GM13977 (cell line): ENCODE results near the gene AP2B1.

Experiments used
- DNase-seq: peaks from one replicate; pipeline ENCODE4 v3.0.0; 2012; ENCODE audit warnings: low spot score
- CTCF ChIP-seq: IDR thresholded peaks from 2 replicates; pipeline ENCODE4 v1.5.1; 2012; ENCODE audit warnings: mild to moderate bottlenecking, control low read depth; ENCODE audit not compliant: insufficient read depth; ENCODE audit errors: extremely low read depth, missing control alignments
- in situ Hi-C: fragments of 300-500 bp; cut with MboI; formaldehyde crosslinking; loops from one replicate; pipeline ENCODE4 v1.12.0; 2022; ENCODE audit warnings: low sequenced_read_pairs, low pct_unique_long_range_greater_than_20kb, mixed read lengths, inconsistent platforms; ENCODE audit not compliant: unreplicated experiment

The AP2B1 gene

GRCh38 chr17:35665662-35666061, 78.5 kb downstream of the AP2B1 start:
- in situ Hi-C loops = no loop called here
- no peak for DNase-seq
- TF ChIP-seq CTCF = no peak

- TF ChIP-seq CTCF = no peak
- no peak for DNase-seq
- in situ Hi-C loops = no loop called here
Observed at GRCh38 chr17:35666070-35666469, 78.9 kb downstream of the AP2B1 start.

- TF ChIP-seq CTCF = no peak
- in situ Hi-C loops = no loop called here
- no peak for DNase-seq
Observed at GRCh38 chr17:35666967-35667532, 79.9 kb downstream of the AP2B1 start.

DNA sequence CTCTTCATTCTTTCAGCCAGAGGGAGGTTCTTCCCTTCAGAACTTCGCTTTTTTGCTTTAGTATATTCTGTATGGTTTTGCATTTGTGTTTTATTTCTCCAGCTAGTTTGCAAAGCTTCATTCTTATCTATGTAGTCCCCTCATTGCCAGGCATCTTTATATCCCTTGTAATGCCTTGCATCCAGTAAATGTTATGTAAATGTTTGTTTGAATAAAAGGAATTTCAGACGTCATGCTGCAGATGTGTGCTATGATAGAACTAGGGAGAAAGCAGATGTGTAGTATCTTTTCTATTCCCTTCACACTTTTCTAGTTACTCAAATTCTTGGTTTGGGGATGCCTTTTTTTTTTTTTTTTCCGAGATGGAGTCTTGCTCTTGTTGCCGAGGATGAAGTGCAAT, 81.7 kb downstream of the AP2B1 start:
- no peak for TF ChIP-seq CTCF
- DNase-seq = no peak
- in situ Hi-C loops = no loop called here

DNA sequence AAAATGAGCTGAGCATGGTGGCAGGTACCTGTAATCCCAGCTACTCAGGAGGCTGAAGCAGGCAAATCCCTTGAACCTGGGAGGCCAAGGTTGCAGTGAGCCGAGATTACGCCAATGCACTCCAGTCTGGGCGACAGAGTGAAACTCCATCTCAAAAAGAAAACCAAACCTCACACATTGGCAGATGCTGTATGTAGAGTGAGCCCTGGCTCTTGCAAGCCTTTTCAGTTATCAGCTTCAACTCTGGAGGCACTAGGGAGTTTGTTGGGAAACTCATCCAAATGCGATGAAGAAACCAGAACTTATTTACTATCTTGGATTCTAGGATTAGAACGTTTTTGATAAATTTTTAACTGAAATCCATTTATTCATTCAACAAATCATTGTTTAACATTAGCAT, 87.4 kb downstream of the AP2B1 start:
- no peak for DNase-seq
- in situ Hi-C loops = no loop called here
- no peak for TF ChIP-seq CTCF

GRCh38 chr17:35676441-35676840, 89.3 kb downstream of the AP2B1 start:
- no peak for TF ChIP-seq CTCF
- in situ Hi-C loops = no loop called here
- DNase-seq = no peak
